T-helper 1 cell (primary cell): ENCODE measurements around the gene ZNF726.
"Not testable (repeated sequence)": the region's sequence is repeated elsewhere in the genome, so short reads cannot be mapped to it uniquely, and the experiment has no call there.

ENCODE experiments used
- DNase-seq, 5 donors: peaks; one replicate each; pipeline ENCODE4 v3.0.0-alpha.2; 2012 to 2020
- total RNA-seq, 4 donors: gene quantifications; one replicate each; lab custom pipeline; 2026; lab: John Stamatoyannopoulos, UW

ZNF726 gene
- 1.4 to 5.0 (median 2.4) reads per million in 4 donors for total RNA-seq

DNA sequence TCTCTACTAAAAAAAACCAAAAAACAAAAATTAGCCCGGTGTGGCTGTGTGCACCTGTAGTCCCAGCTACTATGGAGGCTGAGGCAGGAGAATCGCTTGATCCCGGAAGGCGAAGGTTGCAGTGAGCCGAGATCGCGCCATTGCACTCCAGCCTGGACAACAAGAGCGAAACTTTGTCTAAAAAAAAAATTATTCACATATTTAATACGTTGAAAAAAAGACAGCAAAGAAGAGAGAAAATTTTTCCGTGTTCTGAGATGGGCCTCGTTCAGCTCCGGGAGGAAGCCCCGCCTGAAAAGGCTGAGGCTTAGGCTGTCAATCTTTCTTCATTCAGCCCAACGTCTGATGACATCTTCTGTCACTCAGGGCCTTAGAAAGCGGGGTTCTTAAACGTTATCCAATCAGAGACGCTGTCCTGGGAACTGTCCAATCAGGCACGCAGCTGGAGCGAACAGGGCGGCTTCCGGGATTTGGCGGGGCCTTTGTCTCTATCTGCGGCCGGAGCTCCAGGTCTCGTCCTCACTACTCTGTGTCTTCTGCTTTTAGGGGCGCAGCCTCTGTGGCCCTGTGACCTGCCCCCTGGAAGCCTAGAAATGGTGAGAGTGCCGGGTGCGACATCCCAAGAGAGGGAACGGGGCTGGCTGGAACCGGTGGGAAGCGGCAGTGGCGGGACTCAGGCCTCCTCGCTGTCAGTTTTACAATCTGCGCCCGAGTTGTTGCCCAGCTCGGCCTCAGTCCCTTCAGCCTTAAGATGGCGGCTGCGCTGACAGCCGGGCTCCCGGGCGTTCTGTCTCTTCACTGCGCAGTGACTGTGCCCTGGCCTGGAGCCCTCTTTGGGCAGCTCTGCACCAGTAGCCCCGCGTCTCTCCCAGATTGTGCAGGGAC, at the start of gene ZNF726:
TSS of gene ZNF726 (plus strand) at position 485 of the 885 bp plus-strand sequence. CDS start at position 594, 109 bp downstream.
- peak; percentile 66 to 94 (median 75) for DNase-seq

DNA sequence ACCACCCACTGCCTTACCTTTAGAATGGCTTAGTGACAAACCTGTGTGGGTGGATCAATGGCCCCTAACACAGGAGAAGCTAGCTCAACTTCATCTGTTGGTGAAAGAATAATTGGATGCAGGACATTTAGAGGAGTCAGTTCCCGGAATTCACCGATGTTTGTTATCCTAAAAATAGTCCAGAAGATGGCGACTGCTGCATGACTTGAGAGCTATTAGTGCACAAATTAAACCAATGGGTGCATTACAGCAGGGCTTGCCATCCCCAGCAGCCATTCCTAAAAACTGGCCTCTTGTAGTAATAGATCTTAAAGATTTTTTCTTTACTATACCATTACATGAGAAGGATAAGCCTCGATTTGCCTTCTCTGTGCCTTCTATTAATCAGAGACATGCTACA, 46.8 kb upstream of the ZNF726 start:
- no peak for DNase-seq

DNA sequence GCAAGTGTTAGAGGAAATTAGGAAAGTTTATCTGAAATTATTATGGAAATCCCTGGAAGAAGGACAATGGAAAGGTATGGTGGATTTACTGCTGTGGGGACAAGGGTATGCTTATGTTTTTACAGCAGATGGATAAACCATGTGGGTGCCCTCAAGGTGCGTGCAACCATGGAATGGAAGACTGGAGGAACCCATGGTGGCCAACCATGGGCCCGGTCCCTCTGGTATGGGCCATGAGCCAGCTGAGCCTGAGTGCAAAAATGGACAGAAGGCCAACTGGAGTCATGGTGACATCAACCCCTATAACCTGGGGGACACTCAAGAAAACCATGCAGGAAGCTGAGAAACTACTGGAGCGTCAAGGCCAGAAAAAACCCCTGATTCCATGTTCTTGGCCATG, 46.1 kb upstream of the ZNF726 start:
- no peak for DNase-seq

DNA sequence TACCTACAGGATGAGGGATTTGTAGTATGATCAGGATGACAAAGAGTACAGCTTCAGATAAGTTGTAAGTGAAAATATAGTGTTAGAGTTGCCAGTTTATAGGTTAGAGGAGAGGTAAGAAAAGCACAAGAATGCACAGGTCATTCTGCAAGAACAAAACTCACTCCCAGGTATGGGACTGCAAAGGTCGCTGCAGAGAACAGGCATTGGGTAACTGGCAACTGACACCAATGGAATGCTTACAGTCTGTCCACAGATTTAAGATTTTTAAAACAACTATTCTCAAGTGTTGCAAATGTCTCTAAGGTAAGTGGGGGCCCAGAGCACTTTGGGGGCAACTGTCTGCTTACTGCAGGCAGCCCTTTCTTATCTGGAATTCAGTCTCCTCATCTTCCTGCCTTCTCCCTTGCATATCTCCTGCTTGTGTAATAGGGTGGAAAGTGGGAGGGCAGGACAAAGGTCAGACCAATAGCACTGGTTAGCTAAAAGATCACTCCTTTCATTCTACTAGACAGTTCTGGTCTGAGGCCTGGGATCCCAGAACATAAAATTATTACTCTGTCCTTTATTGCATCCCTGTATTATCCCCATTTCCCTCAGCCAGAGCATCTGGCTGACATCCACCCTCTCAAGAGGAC, 42.3 kb upstream of the ZNF726 start:
- no peak for DNase-seq

DNA sequence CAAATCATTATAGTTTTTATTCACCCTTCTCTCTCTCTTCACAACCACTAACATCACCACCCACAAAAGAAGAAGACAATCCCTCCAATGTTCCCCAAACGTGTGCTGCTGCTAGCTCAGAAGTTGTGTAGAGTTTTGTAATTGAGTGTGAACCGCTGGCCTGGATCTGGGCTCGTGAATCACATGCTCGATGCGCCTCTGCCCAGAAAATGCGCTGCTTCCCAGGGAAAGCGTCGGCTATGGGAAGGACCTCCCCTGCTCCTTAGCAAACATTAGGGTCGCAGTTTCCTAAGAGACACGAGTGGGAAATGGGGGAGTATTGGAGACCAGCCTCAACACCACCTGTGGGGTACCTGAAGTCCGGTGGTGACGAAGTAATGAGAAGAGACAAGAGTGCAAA, 38.4 kb upstream of the ZNF726 start:
- no peak for DNase-seq

DNA sequence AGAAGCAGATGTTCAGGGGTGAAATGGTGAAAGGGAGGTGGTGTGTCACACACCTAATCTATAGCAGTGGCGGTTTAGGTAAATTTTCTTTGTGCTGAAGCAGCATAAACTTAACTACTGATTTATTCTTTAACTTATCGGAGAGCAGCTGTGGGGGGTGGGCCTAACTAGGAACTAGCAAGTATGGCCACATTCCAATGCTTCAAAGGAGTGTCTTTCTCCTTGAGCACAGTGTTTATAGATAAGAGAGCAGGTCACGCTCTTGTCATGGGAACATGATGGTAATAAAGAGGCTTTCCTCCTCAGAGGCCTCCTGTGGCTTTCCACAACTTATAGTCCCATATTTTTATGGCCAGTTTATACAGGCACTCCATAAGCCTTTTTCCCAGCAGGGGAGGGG, 37.9 kb upstream of the ZNF726 start:
- not testable (repeated sequence) for DNase-seq

DNA sequence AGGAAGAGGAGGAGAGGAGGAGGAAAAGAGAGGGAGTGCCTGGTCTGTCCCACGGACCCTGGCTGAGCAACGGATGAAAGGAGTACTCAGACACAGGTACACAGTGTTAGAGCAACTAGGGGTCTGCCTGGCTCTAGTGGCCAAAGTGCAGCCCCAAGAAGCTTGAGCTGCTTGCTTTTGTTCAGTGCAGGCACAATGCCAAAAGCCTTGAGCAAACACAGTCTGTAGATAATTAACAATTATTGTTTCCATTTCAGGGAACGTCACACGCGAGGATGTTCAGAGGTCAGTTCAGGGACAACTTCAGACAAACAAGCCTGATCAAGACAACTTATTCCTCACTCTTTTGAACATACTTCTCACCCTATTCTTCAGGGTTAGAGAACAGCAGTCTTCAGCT, 32.2 kb upstream of the ZNF726 start:
- DNase-seq, result no peak

DNA sequence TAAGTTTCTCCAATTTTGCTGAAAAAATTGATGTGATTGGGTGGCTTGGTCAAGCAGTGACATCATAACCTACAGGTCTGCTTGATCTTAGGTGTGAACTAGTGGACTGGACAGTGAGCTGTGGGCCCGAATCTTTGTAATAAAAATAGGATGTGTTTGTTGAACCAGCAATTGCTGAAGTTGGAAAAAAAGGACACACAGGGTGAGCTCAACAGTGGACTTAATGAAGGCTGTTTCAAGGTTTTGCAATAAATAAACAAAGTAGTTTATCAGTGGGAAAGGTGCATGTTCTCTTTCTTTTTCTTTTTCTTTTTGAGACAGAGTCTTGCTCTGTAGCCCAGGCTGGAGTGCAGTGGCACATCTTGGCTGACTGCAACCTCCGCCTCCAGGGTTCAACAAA, 30.3 kb upstream of the ZNF726 start:
- no peak for DNase-seq

DNA sequence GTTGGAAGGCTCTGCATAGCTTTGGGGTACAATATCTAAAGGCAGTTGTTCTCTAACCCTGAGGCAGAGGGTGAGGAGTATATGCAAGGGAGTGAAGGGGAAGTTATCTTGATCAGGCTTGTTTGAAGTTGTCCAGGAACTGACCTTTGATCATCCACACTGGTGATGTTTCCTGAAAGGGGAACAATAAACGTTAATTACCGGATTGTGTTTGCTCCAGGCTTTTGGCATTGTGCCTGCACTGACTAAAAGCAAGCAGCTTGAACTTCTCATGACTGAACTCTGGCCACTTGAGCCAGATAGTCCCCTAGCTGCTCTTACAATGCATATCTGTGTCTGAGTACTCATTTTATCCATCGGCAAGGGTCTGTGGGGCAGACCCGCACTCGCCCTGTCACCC, 27.0 kb upstream of the ZNF726 start:
- DNase-seq, result no peak

DNA sequence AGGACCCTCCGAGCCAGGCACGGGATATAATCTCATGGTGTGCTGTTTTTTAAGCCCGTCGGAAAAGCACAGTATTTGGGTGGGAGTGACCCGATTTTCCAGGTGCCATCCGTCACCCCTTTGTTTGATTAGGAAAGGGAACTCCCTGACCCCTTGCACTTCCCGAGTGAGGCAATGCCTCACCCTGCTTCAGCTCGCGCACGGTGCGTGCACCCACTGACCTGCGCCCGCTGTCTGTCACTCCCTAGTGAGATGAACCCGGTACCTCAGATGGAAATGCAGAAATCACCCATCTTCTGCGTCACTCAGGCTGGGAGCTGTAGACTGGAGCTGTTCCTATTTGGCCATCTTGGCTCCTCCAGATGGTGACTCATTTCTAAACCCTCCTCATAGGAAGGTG, 18.6 kb upstream of the ZNF726 start:
- not testable (repeated sequence) for DNase-seq

DNA sequence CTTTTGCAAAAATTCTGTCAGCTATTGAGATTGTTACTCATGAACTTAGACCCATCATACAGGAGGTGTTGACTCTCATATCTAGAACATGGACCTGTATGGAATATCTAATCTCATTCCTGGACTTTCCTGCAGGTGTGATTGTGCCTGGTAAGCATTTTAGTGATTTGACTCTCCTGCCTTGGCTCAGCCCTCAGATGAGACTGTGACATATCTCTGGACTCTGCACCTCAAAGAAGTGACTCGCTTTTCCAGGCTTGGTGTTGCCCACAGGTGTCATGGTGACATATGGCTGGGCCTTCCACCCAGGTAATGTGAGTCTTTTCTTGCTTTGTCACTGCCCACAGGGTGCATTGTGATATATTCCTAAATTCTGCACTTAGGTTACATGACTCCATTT, 17.8 kb upstream of the ZNF726 start:
- no peak for DNase-seq

DNA sequence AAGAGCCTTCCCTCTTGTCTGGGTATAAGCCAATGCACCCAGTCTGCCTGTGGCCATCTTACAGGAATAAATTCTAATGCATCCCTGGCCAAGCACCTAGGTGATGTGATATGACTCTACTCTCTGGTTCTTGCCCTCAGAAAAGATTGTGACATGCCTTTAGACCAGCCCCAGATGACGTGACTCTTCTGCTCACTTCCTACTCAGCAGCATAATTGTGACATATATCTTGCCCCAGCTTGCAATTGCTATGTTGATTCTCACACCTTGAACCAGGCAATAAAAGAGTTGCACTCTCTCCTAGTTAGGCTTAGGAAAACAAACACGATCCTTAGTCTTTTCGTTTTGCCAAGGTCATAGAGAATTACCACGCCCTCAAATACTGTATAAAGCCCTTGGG, 13.3 kb upstream of the ZNF726 start:
- no peak for DNase-seq

DNA sequence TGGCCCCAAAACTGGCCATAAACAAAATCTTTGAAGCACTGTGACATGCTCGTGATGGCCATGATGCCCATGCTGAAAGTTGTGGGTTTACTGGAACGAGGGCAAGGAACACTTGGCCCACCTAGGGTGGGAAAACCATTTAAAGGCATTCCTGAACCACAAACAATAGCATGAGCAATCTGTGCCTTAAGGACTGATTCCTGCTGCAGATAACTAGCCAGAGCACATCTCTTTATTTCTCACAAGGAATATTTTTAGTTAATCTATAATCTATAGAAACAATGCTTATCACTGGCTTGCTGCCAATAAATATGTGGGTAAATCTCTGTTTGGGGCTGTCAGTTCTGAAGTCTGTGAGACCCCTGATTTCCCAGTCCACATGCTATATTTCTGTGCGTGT, 10.3 kb upstream of the ZNF726 start:
- DNase-seq, result no peak

DNA sequence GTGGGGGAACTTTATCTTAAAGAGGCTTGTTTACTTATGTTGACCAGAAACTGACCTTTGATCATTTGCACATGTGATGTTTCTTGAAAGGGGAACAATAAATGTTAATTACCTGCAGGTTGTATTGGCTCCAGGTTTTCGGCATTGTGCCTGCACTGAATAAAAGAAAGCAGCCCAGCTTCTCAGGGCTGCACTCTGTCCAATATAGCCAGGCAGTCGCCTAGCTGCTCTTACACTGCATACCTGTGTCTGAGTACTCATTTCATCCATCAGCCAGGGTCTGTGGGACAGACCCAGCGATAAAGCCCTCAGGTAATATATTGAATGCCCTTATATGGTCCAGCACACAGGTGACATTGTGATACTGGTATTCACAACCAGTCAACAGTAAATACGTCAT, 8.9 kb upstream of the ZNF726 start:
- DNase-seq, result no peak

DNA sequence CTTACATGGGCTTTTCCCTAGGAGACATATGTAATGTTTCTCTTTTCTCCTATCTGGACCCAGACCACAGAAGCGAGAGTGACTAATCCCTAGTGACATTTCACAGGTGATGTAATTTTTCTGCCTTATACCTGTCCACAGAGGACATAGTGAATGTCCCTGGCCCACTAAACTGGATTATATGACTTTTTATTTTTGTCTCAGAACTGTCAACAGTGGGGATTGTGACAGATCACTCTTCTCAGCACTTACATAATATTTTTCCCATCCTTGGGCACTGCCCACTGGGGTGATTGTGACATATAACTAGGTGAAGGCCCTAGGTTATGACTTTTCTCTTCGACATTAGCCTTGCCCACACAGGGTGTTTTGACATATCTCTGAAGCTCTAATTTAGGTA, 7.9 kb upstream of the ZNF726 start:
- no peak for DNase-seq

DNA sequence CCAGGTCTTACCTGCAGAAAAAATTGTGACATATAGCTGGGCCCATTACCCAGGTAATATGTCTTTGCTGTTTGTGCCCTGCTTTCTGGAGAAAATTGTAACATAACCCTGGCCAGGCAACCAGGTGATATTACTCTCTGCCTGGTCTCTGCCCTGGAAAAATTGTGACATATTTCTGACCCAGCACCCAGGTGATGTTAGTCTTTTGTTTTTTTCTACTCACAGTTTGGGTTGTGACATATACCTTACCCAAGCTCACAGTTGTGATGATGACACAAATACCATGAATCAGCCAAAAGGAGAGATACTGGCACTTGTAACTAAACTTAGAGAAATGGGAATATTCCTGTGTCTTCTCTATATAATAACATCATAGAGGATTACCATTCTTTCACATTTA, 6.5 kb upstream of the ZNF726 start:
- DNase-seq, result no peak

DNA sequence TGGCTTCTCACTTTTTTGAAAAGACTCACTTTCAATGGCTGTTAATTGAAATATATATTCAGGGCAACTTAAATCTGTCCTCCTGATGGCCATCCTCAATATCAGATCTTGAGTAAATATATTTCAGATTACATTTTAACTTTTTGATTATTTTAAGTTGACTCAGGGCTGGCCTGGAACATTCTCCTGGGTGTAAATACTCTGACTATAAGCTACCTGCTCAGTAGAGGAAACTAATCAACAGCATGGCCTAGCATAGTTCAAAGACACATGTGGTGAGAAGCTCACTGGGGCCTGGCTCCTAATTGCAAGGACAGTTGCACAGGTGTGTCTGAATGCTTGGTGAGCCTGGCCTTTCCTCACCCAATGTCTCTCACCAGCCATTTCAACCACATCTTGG, 5.5 kb upstream of the ZNF726 start:
- no peak for DNase-seq

DNA sequence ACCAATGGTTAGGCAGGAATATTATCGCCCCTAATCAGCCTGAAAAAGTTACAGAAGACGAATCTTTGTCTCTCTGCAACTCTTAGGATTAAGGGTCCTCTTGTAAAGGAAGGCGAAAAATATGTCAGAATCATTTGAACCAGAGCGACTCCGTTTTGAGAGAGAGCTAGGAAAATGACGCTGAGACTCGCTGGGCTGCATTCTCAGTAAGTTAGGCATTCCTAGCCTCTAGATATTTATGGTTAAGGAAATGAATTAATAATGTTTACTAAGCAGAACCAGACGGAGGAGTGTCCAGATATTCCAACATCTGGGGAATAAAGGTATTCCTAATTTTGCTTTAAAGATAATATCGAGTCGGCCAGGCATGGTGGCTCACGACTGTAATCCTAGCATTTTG, 755 bp upstream of the ZNF726 start:
- DNase-seq, result no peak

DNA sequence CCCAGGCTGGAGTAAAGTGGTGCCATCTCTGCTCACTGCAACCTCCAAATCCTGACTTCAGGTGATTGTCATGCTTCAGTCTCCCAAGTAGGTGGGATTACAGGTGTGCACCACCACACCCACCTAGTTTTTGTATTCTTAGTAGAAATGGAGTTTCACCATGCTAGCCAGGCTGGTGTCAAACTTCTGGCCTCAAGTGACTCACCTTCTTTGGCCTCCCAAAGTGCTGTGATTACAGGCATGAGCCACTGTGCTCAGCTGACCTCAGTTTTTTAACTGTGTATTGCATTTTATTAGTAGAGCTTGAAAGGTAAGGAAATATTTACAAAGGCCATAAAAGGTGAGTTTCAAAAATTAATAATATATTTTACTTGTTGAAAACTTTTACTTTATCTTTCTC, 2.3 kb downstream of the ZNF726 start:
- no peak for DNase-seq

DNA sequence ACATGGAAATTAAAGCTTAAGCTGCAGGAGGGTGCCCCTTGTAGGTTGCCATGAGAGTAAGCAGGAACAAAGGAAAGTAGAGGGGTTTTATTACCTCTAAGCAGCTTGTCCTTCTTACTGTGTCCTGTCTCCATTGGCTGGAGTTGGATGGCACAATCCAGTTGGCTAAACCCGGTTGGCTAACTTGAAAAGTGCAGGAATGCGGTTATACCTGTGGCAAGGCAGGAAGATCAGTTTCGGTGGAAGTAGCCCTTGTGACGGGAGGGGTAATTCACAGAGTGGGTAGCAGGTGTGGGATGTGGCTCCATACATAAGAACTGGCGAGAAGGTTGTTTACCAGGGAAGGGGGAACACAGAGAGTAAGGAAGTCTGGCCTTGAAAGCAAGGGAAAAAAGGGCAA, 3.2 kb downstream of the ZNF726 start:
- no peak for DNase-seq

DNA sequence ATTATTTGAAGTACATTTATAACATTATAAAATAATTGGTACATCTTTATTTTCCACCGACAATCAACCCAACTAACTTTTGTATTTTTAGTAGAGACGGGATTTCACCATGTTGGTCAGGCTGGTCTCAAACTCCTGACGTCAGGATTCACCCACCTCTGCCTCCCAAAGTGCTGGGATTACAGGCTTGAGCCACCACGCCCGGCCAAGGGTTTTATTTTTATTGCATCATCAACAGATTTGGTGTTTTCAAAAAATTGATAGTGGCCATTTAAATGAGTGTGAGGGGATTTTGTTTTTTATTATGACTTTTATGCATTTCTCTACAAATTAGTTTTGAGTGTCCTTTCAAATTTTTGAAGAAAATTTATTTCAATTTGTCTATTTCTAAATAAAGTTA, 10.6 kb downstream of the ZNF726 start:
- no peak for DNase-seq

DNA sequence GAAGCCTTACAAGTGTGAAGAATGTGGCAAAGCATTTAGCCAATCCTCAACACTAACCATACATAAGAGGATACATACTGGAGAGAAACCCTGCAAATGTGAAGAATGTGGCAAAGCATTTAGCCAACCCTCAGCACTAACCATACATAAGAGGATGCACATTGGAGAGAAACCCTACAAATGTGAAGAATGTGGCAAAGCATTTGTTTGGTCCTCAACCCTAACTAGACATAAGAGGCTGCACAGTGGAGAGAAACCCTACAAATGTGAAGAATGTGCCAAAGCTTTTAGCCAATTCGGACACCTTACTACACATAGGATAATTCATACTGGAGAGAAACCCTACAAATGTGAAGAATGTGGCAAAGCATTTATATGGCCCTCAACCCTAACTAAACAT, 18.2 kb downstream of the ZNF726 start:
- DNase-seq, result no peak

DNA sequence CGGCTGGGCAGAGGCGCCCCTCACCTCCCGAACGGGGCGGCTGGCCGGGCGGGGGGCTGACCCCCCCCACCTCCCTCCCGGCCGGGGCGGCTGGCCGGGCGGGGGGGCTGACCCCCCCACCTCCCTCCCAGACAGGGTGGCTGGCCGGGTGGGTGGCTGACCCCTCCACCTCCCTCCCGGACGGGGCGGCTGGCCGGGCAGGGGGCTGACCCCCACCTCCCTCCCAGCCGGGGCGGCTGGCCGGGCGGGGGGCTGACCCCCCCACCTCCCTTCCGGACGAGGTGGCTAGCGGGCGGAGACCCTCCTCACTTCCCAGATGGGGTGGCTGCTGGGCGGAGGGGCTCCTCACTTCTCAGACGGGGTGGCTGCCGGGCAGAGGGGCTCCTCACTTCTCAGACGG, 22.3 kb downstream of the ZNF726 start:
- DNase-seq, result not testable (repeated sequence)

DNA sequence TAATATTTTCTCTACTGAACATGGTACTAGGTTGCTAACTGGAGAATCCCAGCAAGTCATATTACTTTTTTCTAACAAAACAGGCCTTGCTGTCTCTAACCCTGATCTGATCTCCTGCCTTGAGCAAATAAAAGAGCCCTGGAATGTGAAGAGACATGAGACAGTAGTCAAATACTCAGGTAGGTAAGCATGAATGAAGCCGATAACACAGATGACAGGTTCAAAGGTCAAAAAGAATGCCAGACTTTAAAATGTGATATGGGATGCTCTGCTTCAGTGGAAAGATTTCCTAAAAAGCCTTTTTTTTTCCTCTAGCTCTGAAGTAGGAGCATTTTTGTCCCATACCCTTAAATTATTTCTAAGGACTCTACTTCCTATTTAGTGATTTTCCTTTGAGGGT, 28.7 kb downstream of the ZNF726 start:
- DNase-seq, result no peak
